Coronary artery (tissue), 2 donors: Measurements from ENCODE around the gene KYNU.
"Not testable (repeated sequence)": the region's sequence is repeated elsewhere in the genome, so short reads cannot be mapped to it uniquely, and the experiment has no call there.

ENCODE experiments used
- DNase-seq: peaks from one replicate; pipeline ENCODE4 v3.0.0-alpha.2; 2017; ENCODE audit warnings: low spot score
- H3K27ac ChIP-seq, 2 donors: fragments of 200-600 bp; sonication (generic); one replicate each; pipeline ENCODE4 v1.5.1; 2016 to 2019
- H3K4me3 ChIP-seq: fragments of 200-600 bp; sonication (generic); 2 replicates; pipeline ENCODE4 v1.5.1; 2016; ENCODE audit warnings: mild to moderate bottlenecking, moderate library complexity
- CTCF ChIP-seq: fragments of 200-600 bp; sonication (generic); IDR thresholded peaks from one replicate; pipeline ENCODE4 v1.5.1; 2019; ENCODE audit warnings: antibody characterized with exemption

The KYNU gene

DNA sequence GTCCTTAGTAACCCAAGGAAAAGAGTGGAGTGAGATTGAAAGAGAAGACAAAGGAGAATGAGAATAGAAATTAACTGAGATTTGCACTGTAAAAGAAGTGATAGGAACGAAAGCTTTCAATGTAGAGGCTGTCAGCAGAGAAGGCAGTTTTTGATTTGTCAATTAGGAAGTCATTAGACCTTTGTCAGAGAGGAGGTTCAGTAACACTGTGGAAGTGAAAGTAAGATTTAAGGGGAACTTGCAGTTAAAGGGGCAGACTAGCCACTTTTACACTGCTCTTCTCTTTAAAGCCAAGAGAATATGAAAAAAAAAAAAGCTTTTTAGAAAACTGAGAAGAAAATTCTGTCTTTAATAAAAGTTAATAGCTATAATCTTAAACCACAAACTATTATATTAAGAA lies 11.5 kb upstream of the KYNU start:
- Histone ChIP-seq H3K4me3 (no peak overlapping the region), H3K27ac (no peak overlapping the region)
- DNase-seq, result no peak
- TF ChIP-seq CTCF, result no peak

DNA sequence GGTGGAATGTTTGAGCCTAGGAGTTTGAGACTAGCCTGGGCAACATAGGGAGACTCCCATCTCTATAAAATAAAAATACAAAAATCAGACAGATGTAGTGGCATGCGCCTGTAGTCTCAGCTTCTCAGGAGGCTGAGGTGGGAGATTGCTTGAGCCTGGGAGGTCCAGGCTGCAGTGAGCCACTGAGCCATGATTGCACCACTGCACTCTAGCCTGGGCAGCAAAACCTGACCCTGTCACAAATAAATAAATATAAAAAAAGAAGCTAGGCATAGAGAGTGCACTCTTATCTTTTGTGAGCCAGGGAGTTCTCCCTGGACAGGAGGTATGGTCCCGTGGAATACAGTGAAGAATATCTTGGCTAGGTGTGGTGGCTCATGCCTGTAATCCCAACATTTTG lies 11.0 kb upstream of the KYNU start:
- no peak for DNase-seq
- Histone ChIP-seq H3K27ac (no peak overlapping the region), H3K4me3 (no peak overlapping the region)
- no peak for TF ChIP-seq CTCF

- DNase-seq, result no peak
- no peak overlapping the region for H3K27ac ChIP-seq
- TF ChIP-seq CTCF, result no peak
- H3K4me3 ChIP-seq, result no peak overlapping the region
Observed at GRCh38 chr2:142867136-142867535, 10.3 kb upstream of the KYNU start.

GRCh38 chr2:142868229-142868762 lies 9.2 kb upstream of the KYNU start:
- DNase-seq, result peak; percentile 78
- Histone ChIP-seq H3K27ac (peak overlapping the region in 1 of 2 donors; percentile 63), H3K4me3 (no peak overlapping the region)
- no peak for TF ChIP-seq CTCF

DNA sequence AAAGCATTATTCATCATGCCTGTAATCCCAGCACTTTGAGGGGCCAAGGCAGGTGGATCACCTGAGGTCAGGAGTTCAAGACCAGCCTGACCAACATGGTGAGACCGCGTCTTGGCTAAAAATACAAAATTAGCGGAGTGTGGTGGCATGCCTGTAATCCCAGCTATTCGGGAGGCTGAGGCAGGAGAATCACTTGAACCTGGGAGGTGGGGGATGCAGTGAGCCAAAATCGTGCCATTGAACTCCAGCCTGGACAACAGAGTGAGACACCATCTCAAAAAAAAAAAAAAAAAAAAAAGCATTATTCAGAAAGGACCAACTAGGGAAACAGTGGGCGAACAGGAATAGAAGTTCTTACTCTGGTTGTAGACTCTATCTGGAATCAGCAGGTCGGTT lies 8.4 kb upstream of the KYNU start:
- not testable (repeated sequence) for H3K27ac ChIP-seq, H3K4me3 ChIP-seq, DNase-seq

GRCh38 chr2:142869461-142870106 lies 7.9 kb upstream of the KYNU start:
- no peak for TF ChIP-seq CTCF
- no peak overlapping the region for H3K4me3 ChIP-seq
- no peak for DNase-seq
- no peak overlapping the region for H3K27ac ChIP-seq

DNA sequence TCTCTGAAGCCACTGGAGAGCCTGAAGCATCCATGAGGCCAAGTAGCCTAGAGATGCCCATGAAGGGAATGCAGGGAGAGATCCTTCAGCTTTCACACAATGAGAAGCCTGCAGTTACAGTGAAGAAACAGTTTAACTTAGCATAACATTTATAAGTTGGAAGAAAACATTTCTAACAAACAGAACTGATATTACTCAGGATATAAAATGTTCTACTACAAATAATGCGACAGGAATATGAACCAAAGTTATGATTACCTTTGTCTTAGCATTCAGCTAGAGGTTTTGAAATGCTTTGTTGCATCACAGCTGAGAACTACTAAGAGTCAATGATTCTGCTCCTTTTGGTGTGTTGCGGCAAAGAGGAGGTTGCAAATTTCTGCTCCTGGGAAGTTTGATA lies 6.9 kb upstream of the KYNU start:
- Histone ChIP-seq H3K4me3 (no peak overlapping the region), H3K27ac (no peak overlapping the region)
- TF ChIP-seq CTCF, result no peak
- DNase-seq, result no peak
